CD14-positive monocyte (primary cell): ENCODE data around the gene EPN1. TPM values are rescaled to one million over a fixed set of nuclear protein-coding genes. Genes with fewer than 3 reads are reported as not detected.

Experiments
- DNase-seq, 3 donors: peaks; one replicate each; pipeline ENCODE4 v3.0.0-alpha.2; 2011 to 2022
- H2AFZ ChIP-seq: 2 replicates; pipeline ENCODE4 v1.6.0; 2012; ENCODE audit warnings: mild to moderate bottlenecking, low read depth, low read length, inconsistent platforms; ENCODE audit not compliant: insufficient read depth, poor library complexity, severe bottlenecking
- H3K27ac ChIP-seq, 2 donors: 1 replicate in 1 of 2; 2 replicates in 1 of 2; pipeline ENCODE4 v1.5.1; 2012 to 2013; ENCODE audit warnings: low read length in 2 of 2, control low read depth in 1 of 2, inconsistent platforms in 1 of 2, low read depth in 1 of 2, mild to moderate bottlenecking in 1 of 2
- H3K27me3 ChIP-seq, 2 donors: one replicate each; pipeline versions ENCODE4 v1.6.0 to v1.6.1; 2011 to 2013; ENCODE audit warnings: low read length in 2 of 2; ENCODE audit not compliant: control insufficient read depth in 2 of 2, insufficient read depth in 2 of 2
- H3K36me3 ChIP-seq, 2 donors: replicated peaks in 1 of 2; 1 replicate in 1 of 2; 2 replicates in 1 of 2; pipeline versions ENCODE4 v1.5.1 to v1.6.1; 2012 to 2013; ENCODE audit warnings: low read length in 2 of 2, control low read depth in 1 of 2, inconsistent platforms in 1 of 2, mild to moderate bottlenecking in 1 of 2; ENCODE audit not compliant: insufficient read depth in 2 of 2, control insufficient read depth in 1 of 2
- H3K4me1 ChIP-seq, 2 donors: 1 replicate in 1 of 2; 2 replicates in 1 of 2; pipeline versions ENCODE4 v1.5.1 to v1.6.1; 2012 to 2013; ENCODE audit warnings: low read length in 2 of 2, control low read depth in 1 of 2, inconsistent platforms in 1 of 2, mild to moderate bottlenecking in 1 of 2, moderate library complexity in 1 of 2; ENCODE audit not compliant: insufficient read depth in 2 of 2, control insufficient read depth in 1 of 2
- H3K4me2 ChIP-seq: replicated peaks from 2 replicates; pipeline ENCODE3; 2012; ENCODE audit warnings: low read length, moderate library complexity, mild to moderate bottlenecking; ENCODE audit not compliant: poor library complexity, severe bottlenecking; ENCODE audit errors: extremely low read depth
- H3K4me3 ChIP-seq, 3 experiments: fragments of 200-600 bp in 1 of 3; sonication (generic) in 1 of 3; replicated peaks in 1 of 3; 1 replicate in 2 of 3; 2 replicates in 1 of 3; pipeline ENCODE4 v1.5.1; 2011 to 2013; ENCODE audit warnings: low read length in 3 of 3, mild to moderate bottlenecking in 3 of 3, control low read depth in 2 of 3, low read depth in 2 of 3, inconsistent platforms in 1 of 3, moderate library complexity in 1 of 3
- H3K79me2 ChIP-seq: 2 replicates; pipeline ENCODE4 v1.6.0; 2012; ENCODE audit warnings: mild to moderate bottlenecking, control low read depth, inconsistent platforms, low read length, moderate library complexity; ENCODE audit not compliant: insufficient read depth
- H3K9ac ChIP-seq: 2 replicates; pipeline ENCODE4 v1.6.0; 2017; ENCODE audit warnings: low read length, mild to moderate bottlenecking; ENCODE audit not compliant: insufficient read depth, poor library complexity, severe bottlenecking
- H3K9me3 ChIP-seq, 2 donors: replicated peaks in 1 of 2; 1 replicate in 1 of 2; 2 replicates in 1 of 2; pipeline versions ENCODE4 v1.5.1 to v1.6.1; 2012 to 2013; ENCODE audit warnings: low read length in 2 of 2, control low read depth in 1 of 2; ENCODE audit not compliant: control insufficient read depth in 1 of 2, insufficient read depth in 1 of 2
- H4K20me1 ChIP-seq: 2 replicates; pipeline ENCODE4 v1.6.0; 2012; ENCODE audit warnings: mild to moderate bottlenecking, low read length, control low read depth, moderate library complexity; ENCODE audit not compliant: insufficient read depth
- H3K27ac Mint-ChIP-seq, 7 donors: one replicate each; pipeline ENCODE4 v1.8.0; 2020; ENCODE audit warnings: mild to moderate bottlenecking in 7 of 7, mixed read lengths in 7 of 7, moderate library complexity in 6 of 7, inconsistent platforms in 2 of 7
- H3K27me3 Mint-ChIP-seq, 3 donors: one replicate each; pipeline ENCODE4 v1.8.0; 2021 to 2022; ENCODE audit warnings: low read depth in 3 of 3, mild to moderate bottlenecking in 3 of 3, mixed read lengths in 3 of 3, moderate library complexity in 3 of 3, inconsistent platforms in 1 of 3
- H3K36me3 Mint-ChIP-seq, 2 donors: one replicate each; pipeline ENCODE4 v1.8.0; 2020; ENCODE audit warnings: mixed read lengths in 2 of 2, inconsistent platforms in 1 of 2, mild to moderate bottlenecking in 1 of 2
- H3K4me1 Mint-ChIP-seq: one replicate; pipeline ENCODE4 v1.8.0; 2020; ENCODE audit warnings: mild to moderate bottlenecking, mixed read lengths
- H3K4me3 Mint-ChIP-seq, 2 donors: one replicate each; pipeline ENCODE4 v1.8.0; 2020; ENCODE audit warnings: mild to moderate bottlenecking in 2 of 2, mixed read lengths in 2 of 2, moderate library complexity in 1 of 2
- H3K9me3 Mint-ChIP-seq, 7 donors: one replicate each; pipeline ENCODE4 v1.8.0; 2020 to 2022; ENCODE audit warnings: mixed read lengths in 7 of 7, mild to moderate bottlenecking in 6 of 7, moderate library complexity in 6 of 7, inconsistent platforms in 2 of 7
- CTCF ChIP-seq: fragments of 200-600 bp; IDR thresholded peaks from one replicate; pipeline ENCODE4 v1.8.0; 2022; ENCODE audit warnings: antibody characterized with exemption, mild to moderate bottlenecking
- WGBS: methylation state at CpG from one replicate; pipeline ENCODE4 v1.1.5; 2013; ENCODE audit warnings: missing lambda C conversion rate; ENCODE audit not compliant: insufficient coverage; 5-methylcytosine and 5-hydroxymethylcytosine counted together
- intact Hi-C, 2 donors: fragments of 100-400 bp; cut with micrococcal nuclease; formaldehyde crosslinking; loops; one replicate each; pipeline versions ENCODE4 v1.15.0 to v1.15.1; 2023
- polyA plus RNA-seq, 3 donors: library from polyadenylated mRNA; depleted of rRNA in 1 of 3; unstranded in 2 of 3; stranded (reverse) in 1 of 3; fragments of 300-500 nt in 2 of 3; fragments of >200 nt in 1 of 3; fragmentation: Illumina TruSeq in 2 of 3; gene quantifications; 1 replicate in 2 of 3; 2 replicates in 1 of 3; pipeline ENCODE4 v1.2.3, GENCODE V29; 2012 to 2021

Gene EPN1
- polyA plus RNA-seq, 3 donors, result 18.7 to 75.2 (median 19.2) TPM

- Mint-ChIP-seq H3K27me3 (no peaks in the 10 kb centered on the region), H3K4me1 (no peaks in the 10 kb centered on the region), H3K27ac (peak overlapping the region in 3 of 7 donors; percentile 32 to 67 (median 46)), H3K9me3 (peaks cover 0 to 3% (median 0%) of the 10 kb centered on the region in 7 donors), H3K4me3 (no peak overlapping the region), H3K36me3 (peaks cover 67 to 85% of the 10 kb centered on the region in 2 donors)
- no peak for TF ChIP-seq CTCF
- H3K36me3 ChIP-seq, result peaks cover 65 to 84% of the 10 kb centered on the region in 2 donors
- no peaks in the 10 kb centered on the region for H3K9me3 ChIP-seq
- no peaks in the 10 kb centered on the region for H3K4me1 ChIP-seq
- H3K9ac ChIP-seq, result no peak overlapping the region
- no peaks in the 10 kb centered on the region for H3K27me3 ChIP-seq
- H3K4me2 ChIP-seq, result no peak overlapping the region
- intact Hi-C loops, result no loop called here
- no peaks in the 10 kb centered on the region for H3K79me2 ChIP-seq
- peaks cover 32% of the 10 kb centered on the region for H4K20me1 ChIP-seq
- H3K4me3 ChIP-seq, result no peak overlapping the region
- 97% methylated on average over 5 of the region's 8 CpGs for WGBS
- DNase-seq, result no peak
- no peak overlapping the region for H2AFZ ChIP-seq
- H3K27ac ChIP-seq, result no peak overlapping the region
Observed at GRCh38 chr19:55697698-55698097, 22.7 kb downstream of the EPN1 start.

GRCh38 chr19:55698256-55698655 is 23.2 kb downstream of the EPN1 start:
- Histone ChIP-seq H3K36me3 (peaks cover 59 to 78% of the 10 kb centered on the region in 2 donors), H3K79me2 (no peaks in the 10 kb centered on the region), H4K20me1 (peaks cover 26% of the 10 kb centered on the region), H3K4me2 (no peak overlapping the region), H3K27ac (no peak overlapping the region), H3K9ac (no peak overlapping the region), H3K4me1 (no peaks in the 10 kb centered on the region), H3K9me3 (no peaks in the 10 kb centered on the region), H3K4me3 (no peak overlapping the region), H2AFZ (no peak overlapping the region), H3K27me3 (no peaks in the 10 kb centered on the region)
- DNase-seq, result no peak
- no peak for TF ChIP-seq CTCF
- Mint-ChIP-seq H3K4me3 (no peak overlapping the region), H3K27ac (peak overlapping the region in 2 of 7 donors; percentile 71 to 80), H3K9me3 (peaks cover 0 to 3% (median under 1%) of the 10 kb centered on the region in 7 donors), H3K27me3 (no peaks in the 10 kb centered on the region), H3K4me1 (no peaks in the 10 kb centered on the region), H3K36me3 (peaks cover 63 to 87% of the 10 kb centered on the region in 2 donors)
- intact Hi-C loops, result no loop called here
- 97% methylated on average over 17 of the region's 17 CpGs for WGBS
